ENCODE measurements around the gene BRINP3. TPM values are rescaled to one million over a fixed set of nuclear protein-coding genes. Genes with fewer than 3 reads are reported as not detected.

Gene BRINP3
- total RNA-seq, 1 donor from 2014 or later, result not detected

- Mint-ChIP-seq H3K4me1 (ENCODE audit: low read depth, unreplicated experiment) (peaks cover 6% of the 10 kb centered on the region), H3K27me3 (ENCODE audit: low read depth, unreplicated experiment) (peaks cover 57% of the 10 kb centered on the region), H3K36me3 (ENCODE audit: low read depth, unreplicated experiment) (no peaks in the 10 kb centered on the region), H3K9me3 (ENCODE audit: unreplicated experiment) (no peaks in the 10 kb centered on the region), H3K27ac (ENCODE audit: unreplicated experiment) (no peak overlapping the region), H3K4me3 (ENCODE audit: unreplicated experiment) (peak overlapping the region; percentile 84)
- DNase-seq (ENCODE audit: low read depth), result no peak
- Histone ChIP-seq H3K79me2 (ENCODE audit: insufficient read depth, low read length) (no peaks in the 10 kb centered on the region), H3K4me3 (ENCODE audit: insufficient read depth, low read depth, low read length) (peak overlapping the region; percentile 66), H3K4me1 (ENCODE audit: insufficient read depth, low read length) (peaks cover 17% of the 10 kb centered on the region), H3K9ac (ENCODE audit: low read length) (no peak overlapping the region), H3K36me3 (ENCODE audit: insufficient read depth, low read length) (no peaks in the 10 kb centered on the region), H2AFZ (ENCODE audit: low read depth, low read length) (no peak overlapping the region), H3K27me3 (ENCODE audit: insufficient read depth, low read length) (peaks cover 15% of the 10 kb centered on the region), H3K27ac (ENCODE audit: low read depth, low read length) (no peak overlapping the region), H3K4me2 (ENCODE audit: low read length) (peak overlapping the region; percentile 96), H3K9me3 (ENCODE audit: insufficient read depth, low read depth, low read length) (no peaks in the 10 kb centered on the region), H4K20me1 (ENCODE audit: insufficient read depth, low read length) (no peaks in the 10 kb centered on the region)
- TF ChIP-seq CTCF (IDR thresholded peaks at IDR 0.05; ENCODE audit: insufficient read depth, low read depth, low read length) (no peak), EZH2 (IDR thresholded peaks at IDR 0.05; ENCODE audit: insufficient read depth, low read length) (no peak)
- no peak for FAIRE-seq
Observed at GRCh38 chr1:190476321-190476720, 1.3 kb downstream of the BRINP3 start.

GRCh38 chr1:190475421-190476141 is 2.1 kb downstream of the BRINP3 start:
- H3K4me3 Mint-ChIP-seq (ENCODE audit: unreplicated experiment), result peak overlapping the region; percentile 84
- no peaks in the 10 kb centered on the region for H3K9me3 Mint-ChIP-seq (ENCODE audit: unreplicated experiment)
- H3K27ac ChIP-seq (ENCODE audit: low read depth, low read length), result no peak overlapping the region
- no peaks in the 10 kb centered on the region for H3K36me3 ChIP-seq (ENCODE audit: insufficient read depth, low read length)
- H3K4me3 ChIP-seq (ENCODE audit: insufficient read depth, low read depth, low read length), result peak overlapping the region; percentile 66
- H3K27ac Mint-ChIP-seq (ENCODE audit: unreplicated experiment), result no peak overlapping the region
- peak overlapping the region; percentile 86 for H2AFZ ChIP-seq (ENCODE audit: low read depth, low read length)
- no peaks in the 10 kb centered on the region for H3K79me2 ChIP-seq (ENCODE audit: insufficient read depth, low read length)
- no peaks in the 10 kb centered on the region for H3K36me3 Mint-ChIP-seq (ENCODE audit: low read depth, unreplicated experiment)
- no peak for TF ChIP-seq CTCF (IDR thresholded peaks at IDR 0.05; ENCODE audit: insufficient read depth, low read depth, low read length)
- no peak for TF ChIP-seq EZH2 (IDR thresholded peaks at IDR 0.05; ENCODE audit: insufficient read depth, low read length)
- H3K9me3 ChIP-seq (ENCODE audit: insufficient read depth, low read depth, low read length), result no peaks in the 10 kb centered on the region
- H3K4me2 ChIP-seq (ENCODE audit: low read length), result peak overlapping the region; percentile 96
- FAIRE-seq (no peak), DNase-seq (ENCODE audit: low read depth) (no peak)
- peaks cover 6% of the 10 kb centered on the region for H3K4me1 Mint-ChIP-seq (ENCODE audit: low read depth, unreplicated experiment)
- H4K20me1 ChIP-seq (ENCODE audit: insufficient read depth, low read length), result no peaks in the 10 kb centered on the region
- H3K27me3 ChIP-seq (ENCODE audit: insufficient read depth, low read length), result peaks cover 15% of the 10 kb centered on the region
- peaks cover 17% of the 10 kb centered on the region for H3K4me1 ChIP-seq (ENCODE audit: insufficient read depth, low read length)
- peaks cover 57% of the 10 kb centered on the region for H3K27me3 Mint-ChIP-seq (ENCODE audit: low read depth, unreplicated experiment)
- peak overlapping the region; percentile 39 for H3K9ac ChIP-seq (ENCODE audit: low read length)

DNA sequence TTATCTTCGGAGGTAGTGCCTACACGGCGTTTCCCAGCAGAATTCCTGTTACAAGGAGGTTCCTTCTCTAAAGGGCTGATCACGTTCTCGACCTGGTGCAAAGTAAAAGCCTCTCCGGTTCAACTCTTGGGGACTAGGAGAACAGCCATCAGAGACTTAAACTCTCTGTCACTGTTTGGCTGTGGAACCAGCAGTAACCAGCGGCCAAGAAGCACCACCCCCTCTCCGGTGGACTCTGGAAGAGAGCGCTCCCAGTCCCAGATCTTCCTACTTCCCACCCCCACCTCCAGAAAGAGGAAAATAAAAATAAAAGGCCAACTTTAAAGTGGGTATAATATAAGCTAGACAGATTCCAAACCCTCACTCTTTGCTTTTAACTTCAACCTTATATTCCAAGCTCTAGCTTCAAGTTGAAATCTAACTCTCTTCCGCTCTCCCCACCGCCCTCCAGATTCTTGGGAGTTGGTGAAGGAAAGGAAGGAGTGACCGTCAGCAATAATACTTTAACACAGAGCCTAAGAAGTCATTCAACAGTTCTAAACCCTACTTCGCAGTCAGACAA is 2.9 kb downstream of the BRINP3 start:
- H3K9me3 Mint-ChIP-seq (ENCODE audit: unreplicated experiment), result no peaks in the 10 kb centered on the region

More for the DNA sequence above, 2.9 kb downstream of the BRINP3 start:
- Histone ChIP-seq H2AFZ (ENCODE audit: low read depth, low read length) (peak overlapping the region; percentile 86), H4K20me1 (ENCODE audit: insufficient read depth, low read length) (no peaks in the 10 kb centered on the region), H3K27me3 (ENCODE audit: insufficient read depth, low read length) (peaks cover 15% of the 10 kb centered on the region), H3K27ac (ENCODE audit: low read depth, low read length) (no peak overlapping the region), H3K9ac (ENCODE audit: low read length) (peak overlapping the region; percentile 8), H3K9me3 (ENCODE audit: insufficient read depth, low read depth, low read length) (no peaks in the 10 kb centered on the region), H3K4me1 (ENCODE audit: insufficient read depth, low read length) (peaks cover 17% of the 10 kb centered on the region), H3K4me3 (ENCODE audit: insufficient read depth, low read depth, low read length) (peak overlapping the region; percentile 66), H3K4me2 (ENCODE audit: low read length) (peak overlapping the region; percentile 96), H3K79me2 (ENCODE audit: insufficient read depth, low read length) (no peaks in the 10 kb centered on the region), H3K36me3 (ENCODE audit: insufficient read depth, low read length) (no peaks in the 10 kb centered on the region)
- no peaks in the 10 kb centered on the region for H3K36me3 Mint-ChIP-seq (ENCODE audit: low read depth, unreplicated experiment)
- no peak for TF ChIP-seq EZH2 (IDR thresholded peaks at IDR 0.05; ENCODE audit: insufficient read depth, low read length)
- no peak for TF ChIP-seq CTCF (IDR thresholded peaks at IDR 0.05; ENCODE audit: insufficient read depth, low read depth, low read length)
- peaks cover 54% of the 10 kb centered on the region for H3K27me3 Mint-ChIP-seq (ENCODE audit: low read depth, unreplicated experiment)
- H3K4me3 Mint-ChIP-seq (ENCODE audit: unreplicated experiment), result peak overlapping the region; percentile 84
- no peak for DNase-seq (ENCODE audit: low read depth)
- H3K27ac Mint-ChIP-seq (ENCODE audit: unreplicated experiment), result no peak overlapping the region
- peaks cover 6% of the 10 kb centered on the region for H3K4me1 Mint-ChIP-seq (ENCODE audit: low read depth, unreplicated experiment)
- FAIRE-seq, result no peak

Measured in astrocyte (in vitro differentiated cells and primary cell).